ENCODE results near the gene HPSE. TPM values are rescaled to one million over a fixed set of nuclear protein-coding genes. Genes with fewer than 3 reads are reported as not detected.

HPSE gene
- total and polyA plus RNA-seq, 2 donors (not counting 3 experiments of a cell fraction or from before 2014, with no cell fraction given): 3.5 to 7.0 TPM

- CTCF ChIA-PET: interaction anchor here (0.6 to 2.2 kb wide), 4 partner anchors 11 to 278 kb away, joined by 3 to 7 read pairs (median 4); no protein-coding TSS in a partner anchor
- BruUV-seq (replicated peaks): no TSS peak
- no peaks in the 10 kb centered on the region for H3K4me1 ChIP-seq (ENCODE audit: control insufficient read depth, extremely low read depth, insufficient read depth, low read length)
- H3K9me1 ChIP-seq (replicated peaks; ENCODE audit: control insufficient read depth, extremely low read depth, insufficient read depth, low read length): no peaks in the 10 kb centered on the region
- no peaks in the 10 kb centered on the region for H4K20me1 ChIP-seq (replicated peaks; ENCODE audit: control insufficient read depth, extremely low read depth, insufficient read depth, low read length)
- no peaks in the 10 kb centered on the region for H3K79me2 ChIP-seq (ENCODE audit: control insufficient read depth, insufficient read depth, low read length)
- no peaks in the 10 kb centered on the region for H3K9me3 ChIP-seq (replicated peaks; ENCODE audit: control insufficient read depth, insufficient read depth, low read length)
- H3K36me3 ChIP-seq (ENCODE audit: control insufficient read depth in 2 of 2, extremely low read depth in 1 of 2, insufficient read depth in 2 of 2, low read length in 2 of 2): no peaks in the 10 kb centered on the region
- H3K27me3 ChIP-seq (ENCODE audit: control insufficient read depth in 2 of 2, insufficient read depth in 2 of 2, low read length in 2 of 2): no peaks in the 10 kb centered on the region
- DNase-seq (ENCODE audit: low read depth, low spot score) (no peak), FAIRE-seq (no peak)
- no peak overlapping the region for H3K4me3 ChIP-seq (replicated peaks in 1 of 3; ENCODE audit: insufficient read depth in 1 of 3, low read depth in 1 of 3, low read length in 3 of 3)
- H3K9ac ChIP-seq (replicated peaks; ENCODE audit: extremely low read depth, insufficient read depth, low read length): no peak overlapping the region
- dilution Hi-C loops (cut with MboI; ENCODE audit: extremely low pct_ligation_motif_present, low sequenced_read_pairs): no loop called here
- TF ChIP-seq EZH2 (IDR thresholded peaks at IDR 0.05; ENCODE audit: borderline replicate concordance, low read depth, low read length, severe bottlenecking) (no peak), FOS (IDR thresholded peaks at IDR 0.05; ENCODE audit: borderline replicate concordance, insufficient read depth, low read length) (no peak)
- intact Hi-C loops (cut with micrococcal nuclease): no loop called here
- H3K4me2 ChIP-seq (ENCODE audit: insufficient read depth, low read length): no peak overlapping the region
- POLR2A ChIA-PET: no interaction called here
- no peak overlapping the region for H3K27ac ChIP-seq (ENCODE audit: insufficient read depth, low read depth, low read length)
- no peak overlapping the region for H2AFZ ChIP-seq (ENCODE audit: low read depth, low read length)
Measured at GRCh38 chr4:83305187-83305586, 29.5 kb downstream of the HPSE start.

GRCh38 chr4:83297548-83298260 lies 36.9 kb downstream of the HPSE start:
- no peak overlapping the region for H2AFZ ChIP-seq (ENCODE audit: low read depth, low read length)
- H4K20me1 ChIP-seq (replicated peaks; ENCODE audit: control insufficient read depth, extremely low read depth, insufficient read depth, low read length): no peaks in the 10 kb centered on the region
- H3K4me1 ChIP-seq (ENCODE audit: control insufficient read depth, extremely low read depth, insufficient read depth, low read length): no peaks in the 10 kb centered on the region
- CTCF ChIA-PET: interaction anchor here (1.7 to 2.1 kb wide), 2 partner anchors 13 to 15 kb away, joined by 5 to 6 read pairs; partner anchors contain the start of gene COQ2
- H3K36me3 ChIP-seq (ENCODE audit: control insufficient read depth in 2 of 2, extremely low read depth in 1 of 2, insufficient read depth in 2 of 2, low read length in 2 of 2): no peaks in the 10 kb centered on the region
- intact Hi-C loops (cut with micrococcal nuclease): no loop called here
- dilution Hi-C loops (cut with MboI; ENCODE audit: extremely low pct_ligation_motif_present, low sequenced_read_pairs): no loop called here
- no peak overlapping the region for H3K27ac ChIP-seq (ENCODE audit: insufficient read depth, low read depth, low read length)
- H3K4me2 ChIP-seq (ENCODE audit: insufficient read depth, low read length): no peak overlapping the region
- POLR2A ChIA-PET: no interaction called here
- BruUV-seq (replicated peaks): no TSS peak
- no peaks in the 10 kb centered on the region for H3K9me1 ChIP-seq (replicated peaks; ENCODE audit: control insufficient read depth, extremely low read depth, insufficient read depth, low read length)
- H3K9me3 ChIP-seq (replicated peaks; ENCODE audit: control insufficient read depth, insufficient read depth, low read length): no peaks in the 10 kb centered on the region
- no peak for FAIRE-seq
- no peak overlapping the region for H3K9ac ChIP-seq (replicated peaks; ENCODE audit: extremely low read depth, insufficient read depth, low read length)
- no peak for DNase-seq (ENCODE audit: low read depth, low spot score)
- H3K4me3 ChIP-seq (replicated peaks in 1 of 3; ENCODE audit: insufficient read depth in 1 of 3, low read depth in 1 of 3, low read length in 3 of 3): no peak overlapping the region
- no peaks in the 10 kb centered on the region for H3K27me3 ChIP-seq (ENCODE audit: control insufficient read depth in 2 of 2, insufficient read depth in 2 of 2, low read length in 2 of 2)
- no peaks in the 10 kb centered on the region for H3K79me2 ChIP-seq (ENCODE audit: control insufficient read depth, insufficient read depth, low read length)
- TF ChIP-seq, protein P1, sequence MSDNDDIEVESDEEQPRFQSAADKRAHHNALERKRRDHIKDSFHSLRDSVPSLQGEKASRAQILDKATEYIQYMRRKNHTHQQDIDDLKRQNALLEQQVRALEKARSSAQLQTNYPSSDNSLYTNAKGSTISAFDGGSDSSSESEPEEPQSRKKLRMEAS (IDR thresholded peaks at IDR 0.05; ENCODE audit: insufficient read depth, insufficient read length): no peak
- TF ChIP-seq EZH2 (IDR thresholded peaks at IDR 0.05; ENCODE audit: borderline replicate concordance, low read depth, low read length, severe bottlenecking) (no peak), POLR2A (IDR thresholded peaks at IDR 0.05; ENCODE audit: low read depth, low read length) (no peak), JUN (IDR thresholded peaks at IDR 0.05; ENCODE audit: borderline replicate concordance, insufficient read depth, insufficient read length, low read depth) (no peak), POLR2AphosphoS5 (IDR thresholded peaks at IDR 0.05; ENCODE audit: insufficient read depth, low read depth, low read length) (no peak)
